CD4-positive, alpha-beta memory T cell (primary cell): ENCODE results near the gene RNF44. TPM values are rescaled to one million over a fixed set of nuclear protein-coding genes. Genes with fewer than 3 reads are reported as not detected.
"Not testable (repeated sequence)": the region's sequence is repeated elsewhere in the genome, so short reads cannot be mapped to it uniquely, and the experiment has no call there.

Experiments
- CTCF ChIA-PET: fragments of 350-600 bp; sonication (Branson Sonifier 250); formaldehyde crosslinking; loops from one replicate; lab custom pipeline; 2021; ENCODE audit warnings: inconsistent platforms; ENCODE audit not compliant: partially characterized antibody; lab: Charles Lee
- POLR2A ChIA-PET: fragments of 350-600 bp; sonication (Branson Sonifier 250); formaldehyde crosslinking; loops from one replicate; lab custom pipeline; 2021; ENCODE audit not compliant: partially characterized antibody; lab: Charles Lee
- DNase-seq, 5 donors: peaks; one replicate each; pipeline versions ENCODE4 v3.0.0 to v3.0.0-alpha.2; 2020 to 2022; ENCODE audit warnings: mixed read lengths in 1 of 5
- H3K27ac ChIP-seq: one replicate; pipeline ENCODE4 v1.7.0; 2013; ENCODE audit warnings: low read depth, low read length
- H3K27me3 ChIP-seq: 2 replicates; pipeline ENCODE4 v1.7.0; 2013; ENCODE audit warnings: mild to moderate bottlenecking, low read length, moderate library complexity; ENCODE audit not compliant: insufficient read depth
- H3K36me3 ChIP-seq: 2 replicates; pipeline ENCODE4 v1.7.0; 2013; ENCODE audit warnings: mild to moderate bottlenecking, low read length, moderate library complexity; ENCODE audit not compliant: insufficient read depth
- H3K4me1 ChIP-seq: 2 replicates; pipeline ENCODE4 v1.7.0; 2013; ENCODE audit warnings: mild to moderate bottlenecking, low read length, moderate library complexity; ENCODE audit not compliant: insufficient read depth
- H3K4me3 ChIP-seq, 2 donors: one replicate each; pipeline ENCODE4 v1.7.0; 2013; ENCODE audit warnings: low read length in 2 of 2, mild to moderate bottlenecking in 1 of 2
- H3K9me3 ChIP-seq, 2 donors: one replicate each; pipeline ENCODE4 v1.7.0; 2013; ENCODE audit warnings: low read length in 2 of 2, control low read depth in 1 of 2; ENCODE audit not compliant: control insufficient read depth in 1 of 2
- H3K27ac Mint-ChIP-seq, 7 donors: one replicate each; pipeline ENCODE4 v1.8.0; 2020 to 2021; ENCODE audit warnings: mixed read lengths in 7 of 7, mild to moderate bottlenecking in 6 of 7, inconsistent platforms in 3 of 7, moderate library complexity in 3 of 7
- H3K27me3 Mint-ChIP-seq, 2 donors: one replicate each; pipeline ENCODE4 v1.8.0; 2020 to 2021; ENCODE audit warnings: mixed read lengths in 2 of 2
- H3K36me3 Mint-ChIP-seq, 2 donors: one replicate each; pipeline ENCODE4 v1.8.0; 2020 to 2021; ENCODE audit warnings: mixed read lengths in 2 of 2, inconsistent platforms in 1 of 2, mild to moderate bottlenecking in 1 of 2
- H3K4me1 Mint-ChIP-seq, 4 donors: one replicate each; pipeline ENCODE4 v1.8.0; 2020 to 2021; ENCODE audit warnings: mixed read lengths in 4 of 4, mild to moderate bottlenecking in 1 of 4
- H3K4me3 Mint-ChIP-seq, 8 donors: one replicate each; pipeline ENCODE4 v1.8.0; 2020 to 2021; ENCODE audit warnings: mixed read lengths in 8 of 8, mild to moderate bottlenecking in 7 of 8, moderate library complexity in 6 of 8, inconsistent platforms in 3 of 8
- H3K9me3 Mint-ChIP-seq, 8 donors: one replicate each; pipeline ENCODE4 v1.8.0; 2020 to 2021; ENCODE audit warnings: mixed read lengths in 8 of 8, mild to moderate bottlenecking in 5 of 8, inconsistent platforms in 3 of 8, moderate library complexity in 1 of 8
- intact Hi-C: fragments of 100-400 bp; cut with micrococcal nuclease; formaldehyde crosslinking; loops from one replicate; pipeline ENCODE4 v1.15.1; 2023
- polyA plus RNA-seq, 2 donors: library from polyadenylated mRNA; unstranded; fragments of 300-500 nt; fragmentation: Illumina TruSeq; gene quantifications; one replicate each; pipeline ENCODE4 v1.2.3, GENCODE V29; 2021
- total RNA-seq, 2 experiments: library from RNA; stranded (reverse); gene quantifications; one replicate each; pipeline ENCODE4 v1.2.3, GENCODE V29; 2021

The RNF44 gene
- total and polyA plus RNA-seq, 4 experiments from 2014 or later: 1.1 to 262 (median 127) TPM

DNA sequence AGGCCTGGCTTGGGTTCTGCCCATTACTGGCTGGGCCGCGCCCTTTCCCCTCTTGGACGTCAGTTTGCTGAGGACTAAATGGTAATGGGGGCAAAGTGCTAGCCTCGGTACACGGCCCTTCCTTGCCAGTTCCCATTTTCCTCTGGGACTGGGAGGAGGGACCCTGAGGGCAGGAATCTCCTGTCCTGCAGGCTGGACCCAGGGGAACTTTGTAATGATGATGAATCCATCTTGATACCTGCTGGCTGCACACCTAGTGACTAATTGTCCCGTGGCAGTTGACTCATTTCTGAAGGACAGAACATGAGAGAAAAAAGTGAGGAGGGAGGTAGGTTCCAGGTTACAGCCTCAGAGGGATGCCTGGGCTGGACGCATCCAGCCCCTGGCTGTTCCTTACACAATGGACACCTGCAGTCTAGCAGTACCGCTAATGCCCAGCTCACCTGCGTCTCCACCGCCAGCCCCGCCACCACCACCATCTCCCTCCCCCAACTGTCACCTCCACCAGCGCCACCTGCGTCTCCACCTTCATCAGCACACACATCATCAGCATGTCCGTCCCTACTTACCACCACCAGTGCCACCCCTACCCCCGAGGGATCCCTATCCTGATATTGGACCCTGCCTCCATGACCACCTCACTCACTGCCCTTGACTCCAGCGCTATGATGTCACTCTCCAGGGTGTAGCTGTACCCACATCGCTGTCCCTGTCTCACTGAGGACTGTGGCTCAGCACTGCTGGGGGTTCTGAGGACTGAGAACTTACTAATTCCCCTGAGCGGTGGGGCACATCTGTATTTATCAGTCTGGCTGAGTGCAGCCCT is 16.3 kb upstream of the RNF44 start:
- Histone ChIP-seq H3K36me3 (no peaks in the 10 kb centered on the region), H3K27me3 (no peaks in the 10 kb centered on the region), H3K27ac (no peak overlapping the region), H3K9me3 (no peaks in the 10 kb centered on the region), H3K4me3 (no peak overlapping the region), H3K4me1 (peaks cover 38% of the 10 kb centered on the region)
- no peaks in the 10 kb centered on the region for H3K36me3 Mint-ChIP-seq
- no peaks in the 10 kb centered on the region for H3K9me3 Mint-ChIP-seq
- H3K4me3 Mint-ChIP-seq: peak overlapping the region in 1 of 8 donors; percentile 39
- ChIA-PET CTCF (interaction anchor here (1.3 kb wide), 1 partner anchor 11 kb away, joined by 5 read pairs; no protein-coding TSS in a partner anchor), POLR2A (interaction anchor here (0.7 to 20.1 kb wide), 6 partner anchors 11 to 164 kb away, joined by 3 to 533 read pairs (median 6); partner anchors contain the start of gene RNF44)
- DNase-seq: no peak
- peak overlapping the region in 6 of 7 donors; percentile 2 to 66 (median 27) for H3K27ac Mint-ChIP-seq
- H3K27me3 Mint-ChIP-seq: no peaks in the 10 kb centered on the region
- intact Hi-C loops: no loop called here
- peaks cover 17 to 69% (median 48%) of the 10 kb centered on the region in 4 donors for H3K4me1 Mint-ChIP-seq

GRCh38 chr5:176552332-176552869 is 15.2 kb upstream of the RNF44 start:
- intact Hi-C loops: no loop called here
- peak overlapping the region in 5 of 7 donors; percentile 52 to 72 (median 56) for H3K27ac Mint-ChIP-seq
- Histone ChIP-seq H3K27ac (no peak overlapping the region), H3K4me1 (peaks cover 47% of the 10 kb centered on the region), H3K36me3 (no peaks in the 10 kb centered on the region), H3K4me3 (no peak overlapping the region), H3K27me3 (no peaks in the 10 kb centered on the region), H3K9me3 (no peaks in the 10 kb centered on the region)
- ChIA-PET CTCF (interaction anchor here (0.6 to 1.2 kb wide), 3 partner anchors 22 to 136 kb away, joined by 3 to 4 read pairs (median 3); no protein-coding TSS in a partner anchor), POLR2A (interaction anchor here (20.1 kb wide), 1 partner anchor 23 kb away, joined by 533 read pairs; the partner anchor contains the start of gene RNF44)
- no peaks in the 10 kb centered on the region for H3K9me3 Mint-ChIP-seq
- H3K4me3 Mint-ChIP-seq: peak overlapping the region in 1 of 8 donors; percentile 36
- DNase-seq: no peak
- H3K27me3 Mint-ChIP-seq: no peaks in the 10 kb centered on the region
- H3K4me1 Mint-ChIP-seq: peaks cover 22 to 75% (median 54%) of the 10 kb centered on the region in 4 donors
- no peaks in the 10 kb centered on the region for H3K36me3 Mint-ChIP-seq

- H3K4me3 ChIP-seq, DNase-seq, H3K27me3 Mint-ChIP-seq, H3K27me3 ChIP-seq, intact Hi-C loops, H3K36me3 ChIP-seq, H3K36me3 Mint-ChIP-seq, H3K9me3 Mint-ChIP-seq, H3K27ac ChIP-seq, H3K9me3 ChIP-seq: not testable (repeated sequence)
- ChIA-PET CTCF (interaction anchor here (2.8 kb wide), 1 partner anchor 22 kb away, joined by 14 read pairs; no protein-coding TSS in a partner anchor), POLR2A (interaction anchor here (0.6 to 20.1 kb wide), 2 partner anchors 21 to 122 kb away, joined by 3 to 533 read pairs; partner anchors contain the start of gene RNF44)
- peak overlapping the region in 6 of 7 donors; percentile 48 to 88 (median 74) for H3K27ac Mint-ChIP-seq
- peak overlapping the region in 7 of 8 donors; percentile 42 to 72 (median 65) for H3K4me3 Mint-ChIP-seq
- H3K4me1 ChIP-seq: peaks cover 39% of the 10 kb centered on the region
- peaks cover 22 to 71% (median 52%) of the 10 kb centered on the region in 4 donors for H3K4me1 Mint-ChIP-seq
Observed at GRCh38 chr5:176550937-176551336, 13.7 kb upstream of the RNF44 start.

GRCh38 chr5:176550275-176550831 is 13.2 kb upstream of the RNF44 start:
- H3K4me1 Mint-ChIP-seq: peaks cover 20 to 70% (median 51%) of the 10 kb centered on the region in 4 donors
- H3K4me3 Mint-ChIP-seq: peak overlapping the region in 7 of 8 donors; percentile 42 to 72 (median 65)
- intact Hi-C loops: no loop called here
- Histone ChIP-seq H3K27ac (no peak overlapping the region), H3K36me3 (no peaks in the 10 kb centered on the region), H3K9me3 (no peaks in the 10 kb centered on the region), H3K4me1 (peaks cover 38% of the 10 kb centered on the region), H3K27me3 (no peaks in the 10 kb centered on the region), H3K4me3 (no peak overlapping the region)
- ChIA-PET POLR2A (interaction anchor here (0.6 to 20.1 kb wide), 2 partner anchors 20 to 121 kb away, joined by 3 to 533 read pairs; partner anchors contain the start of gene RNF44), CTCF (interaction anchor here (2.8 kb wide), 1 partner anchor 23 kb away, joined by 14 read pairs; no protein-coding TSS in a partner anchor)
- no peaks in the 10 kb centered on the region for H3K27me3 Mint-ChIP-seq
- no peaks in the 10 kb centered on the region for H3K9me3 Mint-ChIP-seq
- H3K27ac Mint-ChIP-seq: peak overlapping the region in 6 of 7 donors; percentile 48 to 88 (median 74)
- no peak for DNase-seq
- H3K36me3 Mint-ChIP-seq: no peaks in the 10 kb centered on the region

GRCh38 chr5:176549871-176550270 is 12.7 kb upstream of the RNF44 start:
- Histone ChIP-seq H3K9me3 (no peaks in the 10 kb centered on the region), H3K27ac (no peak overlapping the region), H3K4me3 (no peak overlapping the region), H3K27me3 (no peaks in the 10 kb centered on the region), H3K36me3 (no peaks in the 10 kb centered on the region), H3K4me1 (peaks cover 38% of the 10 kb centered on the region)
- ChIA-PET CTCF (interaction anchor here (2.8 kb wide), 1 partner anchor 23 kb away, joined by 14 read pairs; no protein-coding TSS in a partner anchor), POLR2A (interaction anchor here (1.6 to 20.1 kb wide), 2 partner anchors 20 to 102 kb away, joined by 5 to 533 read pairs; partner anchors contain the start of genes FAF2 and RNF44)
- H3K4me3 Mint-ChIP-seq: peak overlapping the region in 2 of 8 donors; percentile 11 to 66
- no peaks in the 10 kb centered on the region for H3K9me3 Mint-ChIP-seq
- no peak for DNase-seq
- peak overlapping the region in 4 of 7 donors; percentile 13 to 87 (median 68) for H3K27ac Mint-ChIP-seq
- no peaks in the 10 kb centered on the region for H3K27me3 Mint-ChIP-seq
- intact Hi-C loops: no loop called here
- no peaks in the 10 kb centered on the region for H3K36me3 Mint-ChIP-seq
- peaks cover 19 to 70% (median 49%) of the 10 kb centered on the region in 4 donors for H3K4me1 Mint-ChIP-seq

GRCh38 chr5:176548967-176549444 is 11.8 kb upstream of the RNF44 start, which contains the start of gene CDHR2:
CDHR2 (plus strand) TSS chr5:176549342; CDS start chr5:176565353, 16,011 bp downstream.
- Mint-ChIP-seq H3K4me3 (peak within 1 kb of the TSS in 3 of 8 donors; percentile 11 to 66 (median 64)), H3K36me3 (no peaks in the 10 kb centered on the region), H3K4me1 (peaks cover 21 to 69% (median 48%) of the 10 kb centered on the region in 4 donors), H3K27ac (peak within 1 kb of the TSS; percentile 21 to 92 (median 83)), H3K9me3 (no peaks in the 10 kb centered on the region), H3K27me3 (no peaks in the 10 kb centered on the region)
- H3K27me3 ChIP-seq: no peaks in the 10 kb centered on the region
- peaks cover 38% of the 10 kb centered on the region for H3K4me1 ChIP-seq
- no peak for DNase-seq
- intact Hi-C loops: no loop called here
- H3K36me3 ChIP-seq: no peaks in the 10 kb centered on the region
- ChIA-PET CTCF (interaction anchor here (2.8 kb wide), 1 partner anchor 24 kb away, joined by 14 read pairs; no protein-coding TSS in a partner anchor), POLR2A (interaction anchor here (0.7 to 20.1 kb wide), 4 partner anchors 19 to 132 kb away, joined by 3 to 533 read pairs (median 4); partner anchors contain the start of genes FAF2 and RNF44)
- no peaks in the 10 kb centered on the region for H3K9me3 ChIP-seq
- no peak within 1 kb of the TSS for H3K4me3 ChIP-seq
- peak within 1 kb of the TSS; percentile 14 for H3K27ac ChIP-seq
